GM19455 (cell line): Measurements from ENCODE around the gene SMCO2.
A peak's percentile ranks its signal among the peaks of the same experiment; 100 is the strongest.
"Not testable (repeated sequence)": the region's sequence is repeated elsewhere in the genome, so short reads cannot be mapped to it uniquely, and the experiment has no call there.

Source experiments
- ATAC-seq: cut with Tn5 transposase; IDR thresholded peaks from one replicate; pipeline ENCODE4 v1.9.1; 2021; ENCODE audit not compliant: unreplicated experiment

Gene SMCO2

GRCh38 chr12:27524494-27524835 is 77.9 kb downstream of the SMCO2 start:
- peak; percentile 1 for ATAC-seq

GRCh38 chr12:27524839-27525753 is 78.6 kb downstream of the SMCO2 start:
- ATAC-seq = no peak

- no peak for ATAC-seq
Observed at GRCh38 chr12:27527512-27527911, 81.0 kb downstream of the SMCO2 start.

GRCh38 chr12:27528788-27529187 is 82.3 kb downstream of the SMCO2 start:
- ATAC-seq = no peak

- ATAC-seq = no peak
Observed at GRCh38 chr12:27530157-27530922, 83.8 kb downstream of the SMCO2 start.

GRCh38 chr12:27531896-27532295 is 85.4 kb downstream of the SMCO2 start:
- no peak for ATAC-seq

GRCh38 chr12:27534060-27534764 is 87.7 kb downstream of the SMCO2 start:
- no peak for ATAC-seq

GRCh38 chr12:27534765-27535161 is 88.2 kb downstream of the SMCO2 start:
- ATAC-seq = no peak

- no peak for ATAC-seq
Observed at GRCh38 chr12:27535318-27535717, 88.8 kb downstream of the SMCO2 start.

- ATAC-seq = no peak
Observed at GRCh38 chr12:27537855-27538675, 91.5 kb downstream of the SMCO2 start.

GRCh38 chr12:27539191-27539631 is 92.7 kb downstream of the SMCO2 start:
- no peak for ATAC-seq

- ATAC-seq = no peak
Observed at GRCh38 chr12:27541031-27541719, 94.6 kb downstream of the SMCO2 start.

- no peak for ATAC-seq
Observed at GRCh38 chr12:27542628-27543027, 96.1 kb downstream of the SMCO2 start.

GRCh38 chr12:27544858-27545257 is 98.3 kb downstream of the SMCO2 start:
- not testable (repeated sequence) for ATAC-seq

GRCh38 chr12:27545665-27546064 is 99.1 kb downstream of the SMCO2 start:
- no peak for ATAC-seq

GRCh38 chr12:27547592-27547991 is 101.1 kb downstream of the SMCO2 start:
- ATAC-seq = no peak

- no peak for ATAC-seq
Observed at GRCh38 chr12:27548301-27549199, 102.0 kb downstream of the SMCO2 start.

GRCh38 chr12:27549236-27549800 is 102.8 kb downstream of the SMCO2 start:
- ATAC-seq = no peak
